HG03135 (cell line): ENCODE results near the gene IFT20.

ENCODE experiments used
- ATAC-seq: cut with Tn5 transposase; IDR thresholded peaks from one replicate; pipeline ENCODE4 v1.9.1; 2021; ENCODE audit warnings: mild to moderate bottlenecking, moderate library complexity; ENCODE audit not compliant: unreplicated experiment

The IFT20 gene

GRCh38 chr17:28338056-28338768, 2.9 kb upstream of the IFT20 start:
- ATAC-seq: no peak

GRCh38 chr17:28335959-28336871, 943 bp upstream of the IFT20 start:
- ATAC-seq: no peak

DNA sequence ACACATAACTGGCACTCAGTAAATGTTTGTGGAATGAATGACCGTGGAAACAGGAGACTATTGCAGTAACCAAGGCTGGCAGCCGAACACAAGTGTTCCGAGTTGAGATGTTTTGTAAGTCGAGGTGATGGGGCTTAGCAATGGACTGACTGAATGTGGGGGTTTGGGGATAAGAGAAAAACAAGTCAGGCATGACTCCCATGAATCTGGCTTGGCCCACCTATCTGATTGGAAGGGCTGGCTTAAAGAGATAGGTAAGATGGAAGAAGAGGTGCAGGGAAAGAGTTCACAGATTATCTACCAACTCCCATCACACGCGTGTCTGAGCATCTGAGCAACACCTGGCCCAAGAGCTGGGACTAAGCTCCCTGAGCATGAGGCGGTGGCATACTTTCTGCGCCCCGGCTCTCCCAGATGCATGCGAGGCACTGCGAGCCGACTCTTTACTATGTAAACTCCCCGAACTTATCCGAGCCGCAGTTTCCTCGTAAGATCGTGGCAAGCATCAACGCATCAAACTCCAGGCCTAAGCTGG, 539 bp downstream of the IFT20 start:
- peak; percentile 10 for ATAC-seq

DNA sequence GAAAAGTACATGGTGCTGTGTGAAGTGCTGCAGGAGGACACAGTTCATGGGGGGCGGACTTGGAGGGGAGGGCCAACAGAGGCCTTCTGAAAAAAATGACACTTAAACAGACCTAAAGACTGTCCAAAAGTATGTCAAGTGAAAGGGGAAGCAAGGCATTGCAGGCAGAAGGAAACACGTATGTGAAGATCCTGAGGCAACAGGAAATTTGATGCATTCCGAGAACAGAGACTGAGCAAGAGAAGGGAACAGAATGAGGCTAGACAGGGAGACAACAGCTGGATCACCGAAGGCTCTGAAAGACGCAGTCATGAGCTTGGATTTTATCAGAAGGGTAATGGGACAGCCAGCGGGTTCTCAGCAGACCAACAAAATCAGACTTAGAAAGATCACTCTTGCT, 1.1 kb downstream of the IFT20 start:
- ATAC-seq: no peak

DNA sequence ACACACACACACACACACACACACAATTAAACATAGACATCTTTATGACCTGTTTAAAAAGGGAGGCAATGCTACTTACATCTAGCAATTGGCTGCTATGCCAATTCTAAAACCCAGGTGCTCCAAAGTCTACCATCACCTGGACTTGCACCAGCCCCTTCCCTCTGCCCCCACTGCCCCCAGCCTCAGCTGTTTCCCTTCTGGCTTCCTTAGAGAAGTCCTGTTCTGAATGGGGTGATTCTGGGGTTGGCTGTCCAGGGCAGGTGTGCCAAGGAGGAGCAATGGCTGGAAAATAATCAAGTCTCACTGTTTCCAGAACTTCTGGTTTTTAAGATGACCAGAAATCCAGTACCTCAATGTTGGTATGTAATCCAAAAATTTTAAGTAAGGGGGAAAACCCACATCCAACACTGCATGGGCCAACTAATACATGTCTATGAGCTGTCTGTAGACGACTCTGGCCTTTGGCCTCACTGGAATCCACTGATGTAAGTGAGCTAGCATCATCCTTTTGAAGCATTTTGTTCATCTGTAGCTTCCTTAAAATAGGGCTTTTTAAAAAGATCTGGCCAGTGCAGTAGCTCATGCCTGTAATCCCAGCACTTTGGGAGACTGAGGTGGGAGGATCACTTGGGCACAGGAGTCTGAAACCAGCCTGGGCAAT, 2.1 kb downstream of the IFT20 start:
- ATAC-seq: no peak

- no peak for ATAC-seq
Observed at GRCh38 chr17:28331891-28332420, 3.3 kb downstream of the IFT20 start.

DNA sequence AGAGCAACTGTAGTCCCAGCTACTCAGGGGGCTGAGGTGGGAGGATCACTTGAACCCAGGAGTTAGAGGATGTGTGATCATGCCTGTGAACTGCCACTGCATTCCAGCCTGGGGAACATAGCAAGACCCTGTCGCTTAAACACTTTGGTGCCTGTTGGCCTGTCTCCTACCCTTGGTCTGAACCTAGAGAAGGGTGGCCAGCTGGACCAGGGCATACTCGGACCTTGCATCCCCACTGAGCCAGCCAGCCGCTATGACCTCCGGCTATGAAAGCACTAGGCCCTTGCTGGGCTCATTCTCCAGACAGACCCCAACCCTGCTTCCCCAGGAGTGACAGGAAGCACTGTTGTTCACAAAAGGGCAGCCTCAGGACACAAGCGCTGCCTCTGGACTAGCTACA, 4.6 kb downstream of the IFT20 start:
- ATAC-seq: no peak

DNA sequence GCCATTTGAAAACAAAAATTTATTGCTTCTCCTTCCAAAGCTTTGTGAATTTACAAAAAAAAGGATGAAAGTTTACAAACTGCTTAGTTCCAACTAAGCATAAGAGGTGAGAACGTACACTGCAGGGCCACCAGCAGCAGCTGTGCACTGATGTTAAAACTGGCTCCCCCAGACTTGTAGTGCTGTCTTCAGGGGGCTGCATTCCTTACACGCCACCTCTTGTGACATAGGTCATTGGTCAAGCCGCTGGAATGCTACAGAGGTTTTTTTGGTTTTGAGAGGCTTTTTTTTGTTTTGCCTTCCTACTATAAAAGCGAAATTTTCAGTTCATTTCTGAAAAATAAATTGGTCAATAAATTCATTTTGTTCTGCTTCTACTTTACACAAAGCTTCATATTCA, 6.9 kb downstream of the IFT20 start:
- ATAC-seq: no peak

- no peak for ATAC-seq
Observed at GRCh38 chr17:28327709-28328108, 7.6 kb downstream of the IFT20 start.

DNA sequence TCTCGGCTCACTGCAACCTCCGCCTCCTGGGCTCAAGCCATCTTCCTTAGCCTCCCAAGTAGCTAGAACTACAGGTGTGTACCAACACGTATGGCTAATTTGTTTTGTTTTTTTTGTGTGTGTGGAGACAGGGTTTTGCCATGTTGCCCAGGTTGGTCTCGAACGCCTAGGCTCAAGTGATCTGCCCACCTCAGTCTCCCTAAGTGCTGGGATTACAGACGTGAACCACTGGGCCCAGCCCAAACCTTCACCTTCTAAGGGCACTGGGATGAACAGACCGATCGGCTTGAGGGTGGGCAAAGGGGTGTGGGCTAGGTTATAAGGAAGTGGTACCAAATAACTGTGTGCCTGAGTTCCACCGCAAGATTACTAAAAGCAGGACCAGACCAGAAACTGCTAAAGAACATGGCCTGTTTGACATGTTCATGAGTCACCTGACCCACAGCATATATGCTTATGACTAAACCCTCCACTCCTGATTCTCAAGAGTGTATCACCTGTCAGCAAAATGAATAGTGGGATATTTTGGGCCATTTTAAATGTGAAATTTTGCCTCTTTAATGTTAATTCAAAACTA, 8.2 kb downstream of the IFT20 start:
- no peak for ATAC-seq

GRCh38 chr17:28326114-28326513, 9.2 kb downstream of the IFT20 start:
- ATAC-seq: no peak

GRCh38 chr17:28325211-28325610, 10.1 kb downstream of the IFT20 start:
- ATAC-seq: no peak

GRCh38 chr17:28324781-28325180, 10.5 kb downstream of the IFT20 start:
- no peak for ATAC-seq

- no peak for ATAC-seq
Observed at GRCh38 chr17:28324267-28324745, 11.0 kb downstream of the IFT20 start.

GRCh38 chr17:28320215-28321061, 14.8 kb downstream of the IFT20 start:
- no peak for ATAC-seq

DNA sequence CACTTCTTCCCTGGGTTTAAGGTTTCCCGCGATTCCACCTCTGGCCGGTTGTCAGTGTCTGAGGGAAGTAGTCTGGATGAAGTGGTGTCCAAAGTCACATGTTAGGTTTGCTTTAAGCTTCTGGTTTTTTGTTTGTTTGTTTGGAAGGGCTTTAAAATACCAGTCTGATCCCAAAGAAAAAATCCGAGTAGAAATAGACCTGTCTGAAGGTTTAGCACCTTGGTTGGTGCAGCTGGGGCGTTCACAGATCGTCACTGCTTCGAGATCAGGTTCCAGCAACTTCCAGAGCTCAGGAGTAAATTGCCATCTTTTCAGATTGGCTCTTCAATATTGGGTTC, 15.7 kb downstream of the IFT20 start:
- ATAC-seq: no peak

DNA sequence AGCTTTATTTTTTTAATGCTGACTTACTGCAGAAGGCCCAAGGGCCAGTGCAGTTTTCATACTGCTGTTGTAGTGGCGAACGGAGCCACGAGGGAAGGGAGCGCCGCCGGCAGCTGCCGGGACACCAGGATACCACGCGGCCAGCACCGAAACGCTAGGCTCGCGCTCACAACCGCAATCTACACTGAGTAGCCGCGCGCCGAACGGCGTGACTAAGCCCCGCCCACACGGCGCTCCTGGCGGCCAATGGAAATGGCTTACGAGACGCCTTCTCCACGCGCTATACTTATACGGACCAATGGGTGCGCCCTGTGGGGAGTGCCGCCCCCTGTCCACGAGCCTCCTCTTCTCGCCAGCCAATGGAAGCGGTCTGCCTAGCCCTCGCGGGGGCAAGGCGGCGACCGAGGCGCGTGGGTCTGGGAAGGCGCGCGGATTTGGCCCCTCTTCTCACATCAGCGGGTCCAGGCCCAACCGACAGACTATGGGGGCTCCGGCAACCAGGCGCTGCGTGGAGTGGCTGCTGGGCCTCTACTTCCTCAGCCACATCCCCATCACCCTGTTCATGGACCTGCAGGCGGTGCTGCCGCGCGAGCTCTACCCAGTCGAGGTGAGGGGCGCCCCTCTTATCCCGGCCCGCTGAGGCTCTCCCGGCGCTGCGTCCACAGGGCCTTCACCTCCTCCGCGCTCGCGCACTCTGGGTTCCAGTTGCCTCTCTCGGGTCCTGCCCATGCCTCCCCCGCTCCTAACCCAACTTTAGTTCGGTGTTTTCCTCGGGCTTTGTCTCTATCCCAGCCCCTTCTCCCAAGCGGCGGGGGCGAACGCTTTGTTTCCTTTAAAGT, 16.3 kb downstream of the IFT20 start, which contains the start of gene TMEM97:
TMEM97 (plus strand) TSS at position 442 of the 839 bp plus-strand sequence; CDS start at position 482, 40 bp downstream.
- peak; percentile 91 for ATAC-seq

DNA sequence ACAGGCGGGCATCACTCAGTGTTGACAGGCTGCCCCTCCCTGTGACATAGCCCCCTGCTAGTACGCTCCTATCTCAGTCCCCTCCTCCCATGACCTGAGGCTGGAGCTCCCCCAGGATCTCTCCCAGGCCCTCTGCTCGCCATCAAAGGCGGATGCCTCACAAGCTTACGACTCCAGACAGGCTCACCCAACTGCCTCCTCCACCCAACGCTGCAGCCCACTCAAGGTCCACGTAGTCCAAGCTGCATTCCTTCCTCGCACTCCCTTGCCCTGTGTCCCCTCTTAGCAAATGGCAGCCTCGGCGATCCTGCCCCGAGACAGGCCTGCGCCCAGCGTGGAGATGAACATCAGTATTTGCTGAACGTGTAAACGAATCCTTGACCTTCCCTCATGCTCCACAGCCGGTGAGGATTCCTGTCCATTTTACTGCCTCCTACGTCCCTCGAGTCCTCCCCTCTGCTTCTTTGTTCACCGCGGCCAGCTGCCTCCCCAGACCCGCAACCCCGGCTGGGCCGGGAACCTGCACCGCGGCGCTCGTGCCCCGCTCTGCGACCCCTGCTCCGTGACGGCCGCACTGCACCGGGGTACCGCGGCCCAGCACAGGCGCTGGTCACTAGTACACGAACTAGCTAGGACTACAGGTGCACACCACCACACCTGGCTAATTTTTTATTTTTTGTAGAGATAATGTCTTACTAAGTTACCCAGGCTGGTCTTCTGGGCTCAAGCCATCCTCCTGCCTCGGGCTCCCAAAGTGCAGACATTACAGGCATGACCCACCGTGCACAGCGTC, 17.1 kb downstream of the IFT20 start:
- ATAC-seq: peak; percentile 3
